Kidney (tissue), 14 donors: ENCODE measurements around the gene EXD2. TPM values are rescaled to one million over a fixed set of nuclear protein-coding genes. Genes with fewer than 3 reads are reported as not detected.

Experiments used
- DNase-seq, 5 donors: peaks; one replicate each; pipeline ENCODE4 v3.0.0-alpha.2; 2013 to 2020
- FAIRE-seq: peaks from 2 replicates; lab custom pipeline; 2012; peaks lifted over from hg19 to GRCh38; lab: Jason Lieb, UNC
- H3K27ac ChIP-seq, 2 donors: one replicate each; pipeline ENCODE4 v1.7.0; 2013; ENCODE audit warnings: low read depth in 2 of 2, low read length in 2 of 2, inconsistent platforms in 1 of 2
- H3K27me3 ChIP-seq: one replicate; pipeline ENCODE4 v1.7.1; 2013; ENCODE audit warnings: low read length, inconsistent platforms; ENCODE audit not compliant: control insufficient read depth, insufficient read depth
- H3K36me3 ChIP-seq, 3 donors: one replicate each; pipeline versions ENCODE4 v1.7.0 to v1.7.1; 2013; ENCODE audit warnings: low read length in 3 of 3, control low read depth in 1 of 3, inconsistent platforms in 1 of 3; ENCODE audit not compliant: insufficient read depth in 3 of 3, control insufficient read depth in 2 of 3
- H3K4me1 ChIP-seq, 3 donors: one replicate each; pipeline versions ENCODE4 v1.7.0 to v1.7.1; 2013; ENCODE audit warnings: low read length in 3 of 3, inconsistent platforms in 1 of 3, low read depth in 1 of 3; ENCODE audit not compliant: control insufficient read depth in 2 of 3, insufficient read depth in 2 of 3
- H3K4me3 ChIP-seq, 3 donors: one replicate each; pipeline versions ENCODE4 v1.7.0 to v1.8.1; 2013; ENCODE audit warnings: low read length in 3 of 3, control low read depth in 1 of 3, inconsistent platforms in 1 of 3
- H3K9ac ChIP-seq, 3 donors: one replicate each; pipeline versions ENCODE4 v1.7.0 to v1.7.1; 2013; ENCODE audit warnings: low read length in 3 of 3, control low read depth in 1 of 3, inconsistent platforms in 1 of 3
- H3K9me3 ChIP-seq, 3 donors: one replicate each; pipeline versions ENCODE4 v1.7.0 to v1.7.1; 2013; ENCODE audit warnings: low read length in 3 of 3, control low read depth in 1 of 3, inconsistent platforms in 1 of 3; ENCODE audit not compliant: control insufficient read depth in 2 of 3, insufficient read depth in 1 of 3
- intact Hi-C: fragments of 100-400 bp; cut with DNase I; formaldehyde crosslinking; loops from one replicate; pipeline ENCODE4 v1.11.1; 2022
- polyA plus RNA-seq: library from polyadenylated mRNA; stranded (reverse); fragments of 350-450 nt; fragmentation: Illumina TruSeq; extraction: RNeasy Lipid Tissue Mini Kit (QIAGEN cat#74804); gene quantifications from one replicate; pipeline ENCODE4 v1.2.3, GENCODE V29; 2014; ENCODE audit warnings: low read depth, low replicate concordance; ENCODE audit not compliant: insufficient read depth
- total RNA-seq: library from RNA; stranded (reverse); fragmentation: NEBNext Ultra II Directional; extraction: Animal tissue kit (Norgen Biotek cat#: 25700); gene quantifications from one replicate; pipeline ENCODE4 v1.2.1, GENCODE V29; 2021
- TF ChIP-seq, protein P1 (sequence below): IDR thresholded peaks from 3 replicates; pipeline ENCODE4 v1.5.1; 2012; ENCODE audit warnings: mild to moderate bottlenecking, moderate library complexity, borderline replicate concordance; ENCODE audit not compliant: insufficient read depth; ENCODE audit errors: extremely low read depth
- donor health status: control.
- donor health status: control.
- donor health status: control.
- donor health status: control.
- donor health status: control.
- donor health status: DM: yes; HTN: yes; CAD: no.
- donor health status: Normal renal cell carcinoma (clear cell type).

EXD2 gene
- total and polyA plus RNA-seq, 2 donors from 2014 or later, result 13.7 to 24.5 TPM

DNA sequence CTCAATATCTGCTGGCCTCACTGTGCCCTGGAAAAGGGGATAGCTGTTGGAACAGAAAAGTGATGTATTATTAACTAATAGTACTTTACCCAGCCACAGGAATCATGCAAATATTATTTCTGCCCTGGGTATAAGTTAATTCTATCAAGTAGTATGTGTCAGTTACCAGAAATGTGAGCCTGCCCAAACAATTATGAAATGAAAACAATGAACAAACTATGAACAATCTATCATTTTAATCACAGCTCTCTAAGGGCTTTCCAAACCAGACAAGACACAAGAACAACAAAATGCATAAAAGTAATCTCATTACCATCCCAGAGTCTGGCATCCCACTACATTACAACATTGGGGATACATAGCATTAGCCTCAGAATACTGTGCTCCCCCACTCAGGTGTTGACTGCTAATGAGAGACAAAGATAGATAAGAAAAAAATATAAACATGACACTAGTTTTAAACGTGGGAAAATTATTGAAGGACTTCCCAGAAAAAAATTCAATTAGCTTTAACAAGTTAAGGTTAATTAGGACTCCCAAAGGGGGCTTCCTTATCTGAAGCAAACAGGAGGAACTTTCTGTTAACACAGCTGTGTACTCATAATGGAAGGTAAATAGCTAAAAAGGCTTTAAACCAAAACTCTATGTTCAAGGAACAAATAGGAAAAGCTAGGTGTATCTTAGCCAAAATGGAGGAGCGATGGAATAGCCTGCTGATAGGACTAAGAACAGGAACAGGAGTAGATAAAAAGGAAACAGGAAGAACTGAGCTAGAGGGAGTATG is 41.6 kb upstream of the EXD2 start:
- FAIRE-seq (no peak), DNase-seq (no peak)
- H3K27ac ChIP-seq, result no peak overlapping the region
- no peak overlapping the region for H3K4me3 ChIP-seq
- no peak overlapping the region for H3K9ac ChIP-seq
- TF ChIP-seq, protein P1, sequence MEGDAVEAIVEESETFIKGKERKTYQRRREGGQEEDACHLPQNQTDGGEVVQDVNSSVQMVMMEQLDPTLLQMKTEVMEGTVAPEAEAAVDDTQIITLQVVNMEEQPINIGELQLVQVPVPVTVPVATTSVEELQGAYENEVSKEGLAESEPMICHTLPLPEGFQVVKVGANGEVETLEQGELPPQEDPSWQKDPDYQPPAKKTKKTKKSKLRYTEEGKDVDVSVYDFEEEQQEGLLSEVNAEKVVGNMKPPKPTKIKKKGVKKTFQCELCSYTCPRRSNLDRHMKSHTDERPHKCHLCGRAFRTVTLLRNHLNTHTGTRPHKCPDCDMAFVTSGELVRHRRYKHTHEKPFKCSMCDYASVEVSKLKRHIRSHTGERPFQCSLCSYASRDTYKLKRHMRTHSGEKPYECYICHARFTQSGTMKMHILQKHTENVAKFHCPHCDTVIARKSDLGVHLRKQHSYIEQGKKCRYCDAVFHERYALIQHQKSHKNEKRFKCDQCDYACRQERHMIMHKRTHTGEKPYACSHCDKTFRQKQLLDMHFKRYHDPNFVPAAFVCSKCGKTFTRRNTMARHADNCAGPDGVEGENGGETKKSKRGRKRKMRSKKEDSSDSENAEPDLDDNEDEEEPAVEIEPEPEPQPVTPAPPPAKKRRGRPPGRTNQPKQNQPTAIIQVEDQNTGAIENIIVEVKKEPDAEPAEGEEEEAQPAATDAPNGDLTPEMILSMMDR, result no peak
- H3K9me3 ChIP-seq, result no peaks in the 10 kb centered on the region
- H3K27me3 ChIP-seq, result no peaks in the 10 kb centered on the region
- H3K4me1 ChIP-seq, result peaks cover 0 to 17% (median 9%) of the 10 kb centered on the region in 3 donors
- peaks cover 2 to 8% (median 6%) of the 10 kb centered on the region in 3 donors for H3K36me3 ChIP-seq
- intact Hi-C loops, result no loop called here

DNA sequence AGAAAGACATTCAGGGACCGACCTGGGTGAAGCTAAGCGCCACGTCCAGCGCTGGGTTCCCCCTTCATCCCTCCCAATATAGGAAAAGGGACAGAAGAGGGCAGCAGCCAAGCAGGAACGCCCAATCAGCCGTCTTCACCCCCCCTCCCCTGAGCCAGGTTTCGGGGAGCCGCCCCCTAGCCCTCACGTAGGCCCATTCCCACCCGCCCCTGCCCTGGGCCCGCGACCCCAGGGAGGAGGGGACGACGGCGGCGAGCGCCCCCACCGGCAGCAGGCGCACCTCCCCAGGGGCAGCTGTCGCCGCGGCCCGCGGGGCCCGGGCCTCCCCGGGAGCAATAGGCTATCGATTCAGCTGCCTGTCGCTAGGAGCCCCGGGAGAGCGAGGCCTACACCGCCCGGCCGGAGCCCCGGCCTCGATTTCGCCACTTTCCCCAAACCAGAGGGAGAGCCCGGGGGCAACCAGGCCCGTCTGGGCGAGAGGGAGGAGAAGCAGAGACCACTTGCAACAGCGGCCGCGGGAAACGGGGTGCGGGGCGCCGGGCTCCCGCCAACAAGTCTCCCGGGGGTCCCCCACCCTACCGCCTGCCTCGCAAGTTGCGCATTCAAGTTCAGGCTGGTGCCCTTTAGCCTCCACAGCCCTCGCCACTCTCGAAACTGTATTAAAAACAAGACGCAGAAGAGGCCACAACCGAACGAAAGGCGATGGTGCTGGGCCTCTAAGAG is 39.7 kb upstream of the EXD2 start:
- peak overlapping the region; percentile 65 to 91 (median 88) for H3K9ac ChIP-seq
- H3K27me3 ChIP-seq, result no peaks in the 10 kb centered on the region
- peak overlapping the region; percentile 92 to 96 for H3K27ac ChIP-seq
- peak overlapping the region; percentile 80 to 93 (median 83) for H3K4me3 ChIP-seq
- FAIRE-seq (no peak), DNase-seq (peak; percentile 86 to 91 (median 90))
- peaks cover 0 to 19% (median 9%) of the 10 kb centered on the region in 3 donors for H3K4me1 ChIP-seq
- intact Hi-C loops, result no loop called here
- H3K9me3 ChIP-seq, result no peaks in the 10 kb centered on the region
- TF ChIP-seq, protein P1, result peak; percentile 39
- H3K36me3 ChIP-seq, result peaks cover 2 to 8% (median 6%) of the 10 kb centered on the region in 3 donors

DNA sequence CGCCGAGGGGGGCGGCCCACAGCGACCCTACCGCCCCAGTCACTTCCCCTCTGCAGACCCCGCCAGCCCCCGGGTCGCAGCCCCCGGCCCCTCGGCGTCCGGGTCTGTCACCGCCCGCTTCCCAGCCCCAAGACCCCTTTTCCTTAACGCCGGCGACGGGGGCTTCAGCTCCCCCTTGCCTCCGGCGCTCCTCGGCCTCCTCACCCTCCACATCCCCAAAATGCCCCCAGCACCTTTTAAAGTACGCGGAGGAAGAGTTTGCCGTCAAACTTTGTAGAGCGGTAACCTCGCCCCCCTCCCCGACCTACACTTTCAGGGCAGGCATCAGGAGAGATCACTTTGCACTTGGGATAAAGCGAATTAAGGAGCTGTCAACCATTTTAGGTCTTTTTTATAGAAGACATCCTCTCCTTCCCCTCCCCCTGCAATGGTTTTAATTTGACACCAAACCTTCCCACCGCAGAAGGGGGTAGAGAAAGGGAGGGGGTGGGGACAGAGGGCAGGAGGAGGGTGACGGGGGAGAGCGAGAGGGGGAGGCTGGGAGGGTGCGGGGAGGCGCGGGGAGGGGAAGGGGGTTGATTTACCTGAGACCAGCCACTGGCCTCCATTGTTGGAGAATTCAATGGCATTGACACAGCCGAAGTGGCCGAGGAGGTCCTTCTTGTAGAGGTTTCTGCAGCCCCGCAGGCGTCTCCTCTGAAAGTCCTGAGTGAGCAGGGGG is 39.0 kb upstream of the EXD2 start:
- FAIRE-seq, result no peak
- DNase-seq, result peak in 4 of 5 donors; percentile 75 to 84 (median 81)
- peaks cover 2 to 6% (median 5%) of the 10 kb centered on the region in 3 donors for H3K36me3 ChIP-seq
- H3K27me3 ChIP-seq, result no peaks in the 10 kb centered on the region
- peak overlapping the region; percentile 92 to 96 for H3K27ac ChIP-seq
- TF ChIP-seq, protein P1, result no peak
- peaks cover 0 to 19% (median 9%) of the 10 kb centered on the region in 3 donors for H3K4me1 ChIP-seq
- intact Hi-C loops, result no loop called here
- peak overlapping the region; percentile 80 to 93 (median 86) for H3K4me3 ChIP-seq
- no peaks in the 10 kb centered on the region for H3K9me3 ChIP-seq
- H3K9ac ChIP-seq, result peak overlapping the region; percentile 71 to 91 (median 88)
